WTC11 (cell line): ENCODE results near the gene APH1B. TPM values are rescaled to one million over a fixed set of nuclear protein-coding genes. Genes with fewer than 3 reads are reported as not detected.

Source experiments
- ATAC-seq: fragments of 200-7000 bp; cut with Tn5 transposase; 2 replicates; pipeline ENCODE4 v1.10.0; 2021; ENCODE audit warnings: mild to moderate bottlenecking, moderate library complexity
- CTCF ChIA-PET: fragments of 300-600 bp; sonication (Branson Sonifier 250); formaldehyde crosslinking; loops from one replicate; lab custom pipeline; 2021; ENCODE audit warnings: antibody characterized with exemption; lab: Charles Lee
- POLR2A ChIA-PET: fragments of 350-600 bp; sonication (Branson Sonifier 250); formaldehyde crosslinking; loops from one replicate; lab custom pipeline; 2021; ENCODE audit warnings: antibody characterized with exemption; lab: Charles Lee
- DNase-seq: peaks from one replicate; pipeline ENCODE4 v3.0.0; 2021; ENCODE audit warnings: low spot score
- H3K27ac Mint-ChIP-seq: 2 replicates; pipeline ENCODE4 v1.8.0; 2021; ENCODE audit warnings: mixed read lengths
- H3K27me3 Mint-ChIP-seq: 2 replicates; pipeline ENCODE4 v1.8.0; 2021; ENCODE audit warnings: low read depth, mild to moderate bottlenecking, moderate library complexity, mixed read lengths
- H3K36me3 Mint-ChIP-seq: 2 replicates; pipeline ENCODE4 v1.8.0; 2021; ENCODE audit warnings: mixed read lengths
- H3K4me1 Mint-ChIP-seq: 2 replicates; pipeline ENCODE4 v1.8.0; 2022; ENCODE audit warnings: mixed read lengths
- H3K4me3 Mint-ChIP-seq: 2 replicates; pipeline ENCODE4 v1.8.0; 2021; ENCODE audit warnings: mild to moderate bottlenecking, moderate library complexity, mixed read lengths
- H3K9me3 Mint-ChIP-seq: 2 replicates; pipeline ENCODE4 v1.8.0; 2021; ENCODE audit warnings: mixed read lengths
- EMX1 ChIP-seq: fragments of 250-450 bp; sonication (Bioruptor Pico); IDR thresholded peaks from 2 replicates; pipeline ENCODE4 v1.8.0; 2021; ENCODE audit warnings: mild to moderate bottlenecking
- ETV6 ChIP-seq: sonication (generic); formaldehyde crosslinking; IDR thresholded peaks from 2 replicates; pipeline ENCODE4 v1.8.1; 2022; ENCODE audit warnings: mild to moderate bottlenecking, missing genetic modification reagents
- FOXP1 ChIP-seq: sonication (generic); formaldehyde crosslinking; IDR thresholded peaks from 2 replicates; pipeline ENCODE4 v1.8.0; 2022; ENCODE audit warnings: missing genetic modification reagents, mild to moderate bottlenecking, moderate library complexity, borderline replicate concordance
- GRHL2 ChIP-seq: fragments of 250-450 bp; sonication (Bioruptor Pico); IDR thresholded peaks from 2 replicates; pipeline ENCODE4 v1.8.0; 2022; ENCODE audit warnings: mild to moderate bottlenecking, moderate library complexity; ENCODE audit not compliant: insufficient replicate concordance, severe bottlenecking
- MXD4 ChIP-seq: fragments of 250-450 bp; sonication (Bioruptor Pico); IDR thresholded peaks from 2 replicates; pipeline ENCODE4 v1.8.0; 2021; ENCODE audit warnings: mild to moderate bottlenecking, moderate library complexity, borderline replicate concordance
- NFE2L1 ChIP-seq: sonication (generic); formaldehyde crosslinking; IDR thresholded peaks from 2 replicates; pipeline ENCODE4 v1.8.1; 2023; ENCODE audit warnings: missing genetic modification reagents
- NR3C1 ChIP-seq: sonication (generic); formaldehyde crosslinking; conservative IDR thresholded peaks from 2 replicates; pipeline ENCODE4 v1.8.1; 2023; ENCODE audit warnings: low read depth, mild to moderate bottlenecking, missing genetic modification reagents
- RELA ChIP-seq: sonication (generic); formaldehyde crosslinking; IDR thresholded peaks from 2 replicates; pipeline ENCODE4 v1.8.1; 2022; ENCODE audit warnings: missing genetic modification reagents, mild to moderate bottlenecking, borderline replicate concordance
- RORB ChIP-seq: fragments of 250-450 bp; sonication (Bioruptor Pico); IDR thresholded peaks from 2 replicates; pipeline ENCODE4 v1.9.0; 2021; ENCODE audit warnings: mild to moderate bottlenecking
- ZBTB21 ChIP-seq: sonication (generic); formaldehyde crosslinking; IDR thresholded peaks from 2 replicates; pipeline ENCODE4 v1.8.1; 2023; ENCODE audit warnings: mild to moderate bottlenecking, missing genetic modification reagents, borderline replicate concordance
- ZNF396 ChIP-seq: fragments of 250-450 bp; sonication (Bioruptor Pico); IDR thresholded peaks from 2 replicates; pipeline ENCODE4 v1.8.0; 2021; ENCODE audit warnings: mild to moderate bottlenecking, moderate library complexity, borderline replicate concordance
- total RNA-seq: library from RNA; stranded (reverse); gene quantifications from 3 replicates; pipeline ENCODE4 v1.2.3, GENCODE V29; 2021
- TF ChIP-seq, protein P1 (sequence below): fragments of 250-450 bp; sonication (Bioruptor Pico); conservative IDR thresholded peaks from 2 replicates; pipeline ENCODE4 v1.9.0; 2021; ENCODE audit warnings: mild to moderate bottlenecking
- TF ChIP-seq, protein P2 (sequence below): sonication (generic); formaldehyde crosslinking; conservative IDR thresholded peaks from 2 replicates; pipeline ENCODE4 v1.8.1; 2023; ENCODE audit warnings: mild to moderate bottlenecking, low read depth, missing genetic modification reagents, moderate library complexity
- TF ChIP-seq, protein P3 (sequence below): sonication (generic); formaldehyde crosslinking; IDR thresholded peaks from 2 replicates; pipeline ENCODE4 v1.8.1; 2022; ENCODE audit warnings: missing genetic modification reagents, borderline replicate concordance
- TF ChIP-seq, protein P4 (sequence below): sonication (generic); formaldehyde crosslinking; IDR thresholded peaks from 2 replicates; pipeline ENCODE4 v1.8.0; 2022; ENCODE audit warnings: mild to moderate bottlenecking, missing genetic modification reagents
- TF ChIP-seq, protein P5 (sequence below): sonication (generic); formaldehyde crosslinking; IDR thresholded peaks from 2 replicates; pipeline ENCODE4 v1.8.0; 2022; ENCODE audit warnings: mild to moderate bottlenecking, missing genetic modification reagents
- TF ChIP-seq, protein P6 (sequence below): sonication (generic); formaldehyde crosslinking; IDR thresholded peaks from 2 replicates; pipeline ENCODE4 v1.8.1; 2022; ENCODE audit warnings: mild to moderate bottlenecking, missing genetic modification reagents, moderate library complexity, borderline replicate concordance
- TF ChIP-seq, protein P7 (sequence below): sonication (generic); formaldehyde crosslinking; conservative IDR thresholded peaks from 2 replicates; pipeline ENCODE4 v1.8.1; 2022; ENCODE audit warnings: mild to moderate bottlenecking, missing genetic modification reagents
- TF ChIP-seq, protein P8 (sequence below): sonication (generic); formaldehyde crosslinking; IDR thresholded peaks from 2 replicates; pipeline ENCODE4 v1.8.1; 2023; ENCODE audit warnings: mild to moderate bottlenecking, missing genetic modification reagents, moderate library complexity

Gene APH1B
- total RNA-seq, 1 experiment from 2014 or later, result 25.0 TPM

DNA sequence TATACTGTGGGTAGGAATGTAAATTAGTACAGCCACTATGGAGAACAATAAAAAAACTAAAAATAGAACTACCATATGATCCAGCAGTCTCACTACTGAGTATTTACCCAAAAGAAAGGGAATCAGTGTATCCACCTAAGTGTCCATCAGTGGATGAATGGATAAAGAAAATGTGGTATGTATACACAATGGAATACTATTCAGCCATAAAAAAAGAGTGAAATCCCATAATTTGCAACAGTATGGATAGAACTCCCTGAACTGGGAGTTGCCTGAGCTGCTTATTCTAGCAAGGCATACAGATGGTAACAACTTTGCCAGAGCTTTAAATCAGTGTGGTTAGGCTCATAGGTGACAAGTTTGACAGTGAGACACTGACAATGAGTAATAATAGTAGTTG, 16.1 kb upstream of the APH1B start (continued):
- TF ChIP-seq, protein P1, sequence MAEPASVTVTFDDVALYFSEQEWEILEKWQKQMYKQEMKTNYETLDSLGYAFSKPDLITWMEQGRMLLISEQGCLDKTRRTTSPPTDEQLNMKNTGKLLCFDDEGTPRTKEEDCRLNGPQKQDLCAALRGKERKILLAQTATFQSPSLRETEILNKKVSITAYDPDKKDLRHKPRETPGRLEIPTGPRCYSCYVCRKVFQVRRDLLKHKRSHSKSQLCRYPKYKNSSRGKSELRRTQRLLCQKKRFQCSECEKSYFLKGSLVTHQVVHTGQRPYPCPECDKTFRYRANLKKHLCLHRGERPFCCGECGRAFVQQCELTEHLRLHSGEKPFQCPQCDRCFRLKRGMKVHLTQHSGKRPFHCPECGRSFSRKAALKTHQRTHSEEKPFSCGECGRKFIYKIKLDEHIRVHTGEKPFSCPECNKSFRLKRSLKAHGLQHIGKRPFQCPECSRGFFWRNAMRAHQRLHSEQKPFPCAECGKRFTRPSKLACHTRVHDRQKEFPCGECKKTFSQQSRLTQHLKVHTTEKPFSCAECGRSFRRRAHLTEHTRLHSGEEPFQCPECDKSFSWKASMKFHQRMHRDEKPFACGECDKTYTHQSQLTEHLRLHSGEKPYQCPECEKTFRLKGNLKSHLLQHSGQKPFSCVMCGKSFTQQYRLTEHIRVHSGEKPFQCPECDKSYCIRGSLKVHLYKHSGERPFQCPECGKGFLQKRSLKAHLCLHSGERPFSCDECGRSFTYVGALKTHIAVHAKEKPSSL (CRISPR knock-in tag), result no peak
- TF ChIP-seq, protein P2, sequence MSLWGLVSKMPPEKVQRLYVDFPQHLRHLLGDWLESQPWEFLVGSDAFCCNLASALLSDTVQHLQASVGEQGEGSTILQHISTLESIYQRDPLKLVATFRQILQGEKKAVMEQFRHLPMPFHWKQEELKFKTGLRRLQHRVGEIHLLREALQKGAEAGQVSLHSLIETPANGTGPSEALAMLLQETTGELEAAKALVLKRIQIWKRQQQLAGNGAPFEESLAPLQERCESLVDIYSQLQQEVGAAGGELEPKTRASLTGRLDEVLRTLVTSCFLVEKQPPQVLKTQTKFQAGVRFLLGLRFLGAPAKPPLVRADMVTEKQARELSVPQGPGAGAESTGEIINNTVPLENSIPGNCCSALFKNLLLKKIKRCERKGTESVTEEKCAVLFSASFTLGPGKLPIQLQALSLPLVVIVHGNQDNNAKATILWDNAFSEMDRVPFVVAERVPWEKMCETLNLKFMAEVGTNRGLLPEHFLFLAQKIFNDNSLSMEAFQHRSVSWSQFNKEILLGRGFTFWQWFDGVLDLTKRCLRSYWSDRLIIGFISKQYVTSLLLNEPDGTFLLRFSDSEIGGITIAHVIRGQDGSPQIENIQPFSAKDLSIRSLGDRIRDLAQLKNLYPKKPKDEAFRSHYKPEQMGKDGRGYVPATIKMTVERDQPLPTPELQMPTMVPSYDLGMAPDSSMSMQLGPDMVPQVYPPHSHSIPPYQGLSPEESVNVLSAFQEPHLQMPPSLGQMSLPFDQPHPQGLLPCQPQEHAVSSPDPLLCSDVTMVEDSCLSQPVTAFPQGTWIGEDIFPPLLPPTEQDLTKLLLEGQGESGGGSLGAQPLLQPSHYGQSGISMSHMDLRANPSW (CRISPR knock-in tag), result no peak
- no peak for TF ChIP-seq ETV6 (CRISPR knock-in tag)
- TF ChIP-seq, protein P3, sequence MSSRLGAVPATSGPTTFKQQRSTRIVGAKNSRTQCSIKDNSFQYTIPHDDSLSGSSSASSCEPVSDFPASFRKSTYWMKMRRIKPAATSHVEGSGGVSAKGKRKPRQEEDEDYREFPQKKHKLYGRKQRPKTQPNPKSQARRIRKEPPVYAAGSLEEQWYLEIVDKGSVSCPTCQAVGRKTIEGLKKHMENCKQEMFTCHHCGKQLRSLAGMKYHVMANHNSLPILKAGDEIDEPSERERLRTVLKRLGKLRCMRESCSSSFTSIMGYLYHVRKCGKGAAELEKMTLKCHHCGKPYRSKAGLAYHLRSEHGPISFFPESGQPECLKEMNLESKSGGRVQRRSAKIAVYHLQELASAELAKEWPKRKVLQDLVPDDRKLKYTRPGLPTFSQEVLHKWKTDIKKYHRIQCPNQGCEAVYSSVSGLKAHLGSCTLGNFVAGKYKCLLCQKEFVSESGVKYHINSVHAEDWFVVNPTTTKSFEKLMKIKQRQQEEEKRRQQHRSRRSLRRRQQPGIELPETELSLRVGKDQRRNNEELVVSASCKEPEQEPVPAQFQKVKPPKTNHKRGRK, result no peak
- TF ChIP-seq, all 79 proteins: peak for 0

DNA sequence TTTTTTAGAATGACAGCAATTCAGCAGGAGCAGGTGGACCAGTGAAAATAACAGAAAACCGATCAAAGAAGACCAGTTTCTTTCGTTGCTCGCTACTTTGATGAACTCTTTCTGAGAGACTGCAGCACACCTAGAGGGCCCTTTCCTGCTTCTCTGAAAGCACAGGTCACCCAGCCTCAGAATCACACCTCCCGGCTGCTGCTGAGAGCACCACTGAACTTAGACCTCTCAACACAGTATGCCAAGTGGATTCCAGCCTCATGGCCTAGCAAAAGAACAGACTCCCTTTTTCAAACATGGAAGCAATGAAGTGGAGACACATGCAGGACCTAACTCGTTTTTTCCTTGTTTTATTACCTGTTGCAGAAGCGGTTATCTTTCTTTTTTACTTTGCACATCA, 13.9 kb upstream of the APH1B start:
- H3K4me1 Mint-ChIP-seq, result no peaks in the 10 kb centered on the region
- DNase-seq (no peak), ATAC-seq (no peak)
- POLR2A ChIA-PET, result no interaction called here
- H3K27me3 Mint-ChIP-seq, result no peaks in the 10 kb centered on the region
- no peak overlapping the region for H3K27ac Mint-ChIP-seq
- H3K36me3 Mint-ChIP-seq, result peaks cover 35% of the 10 kb centered on the region
- no peak overlapping the region for H3K4me3 Mint-ChIP-seq
- H3K9me3 Mint-ChIP-seq, result peaks cover 7% of the 10 kb centered on the region
- CTCF ChIA-PET, result no interaction called here
- TF ChIP-seq RELA (CRISPR knock-in tag) (no peak), MXD4 (CRISPR knock-in tag) (no peak), GRHL2 (CRISPR knock-in tag) (no peak), EMX1 (CRISPR knock-in tag) (no peak), NR3C1 (CRISPR knock-in tag) (no peak), NFE2L1 (CRISPR knock-in tag) (no peak), ZNF396 (CRISPR knock-in tag) (no peak), ZBTB21 (CRISPR knock-in tag) (no peak), RORB (no peak), FOXP1 (no peak)
- TF ChIP-seq, protein P1 (CRISPR knock-in tag), result no peak
- TF ChIP-seq, protein P4, sequence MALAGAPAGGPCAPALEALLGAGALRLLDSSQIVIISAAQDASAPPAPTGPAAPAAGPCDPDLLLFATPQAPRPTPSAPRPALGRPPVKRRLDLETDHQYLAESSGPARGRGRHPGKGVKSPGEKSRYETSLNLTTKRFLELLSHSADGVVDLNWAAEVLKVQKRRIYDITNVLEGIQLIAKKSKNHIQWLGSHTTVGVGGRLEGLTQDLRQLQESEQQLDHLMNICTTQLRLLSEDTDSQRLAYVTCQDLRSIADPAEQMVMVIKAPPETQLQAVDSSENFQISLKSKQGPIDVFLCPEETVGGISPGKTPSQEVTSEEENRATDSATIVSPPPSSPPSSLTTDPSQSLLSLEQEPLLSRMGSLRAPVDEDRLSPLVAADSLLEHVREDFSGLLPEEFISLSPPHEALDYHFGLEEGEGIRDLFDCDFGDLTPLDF (CRISPR knock-in tag), result no peak
- TF ChIP-seq, protein P5, sequence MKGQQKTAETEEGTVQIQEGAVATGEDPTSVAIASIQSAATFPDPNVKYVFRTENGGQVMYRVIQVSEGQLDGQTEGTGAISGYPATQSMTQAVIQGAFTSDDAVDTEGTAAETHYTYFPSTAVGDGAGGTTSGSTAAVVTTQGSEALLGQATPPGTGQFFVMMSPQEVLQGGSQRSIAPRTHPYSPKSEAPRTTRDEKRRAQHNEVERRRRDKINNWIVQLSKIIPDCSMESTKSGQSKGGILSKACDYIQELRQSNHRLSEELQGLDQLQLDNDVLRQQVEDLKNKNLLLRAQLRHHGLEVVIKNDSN, result no peak
- TF ChIP-seq, protein P6, sequence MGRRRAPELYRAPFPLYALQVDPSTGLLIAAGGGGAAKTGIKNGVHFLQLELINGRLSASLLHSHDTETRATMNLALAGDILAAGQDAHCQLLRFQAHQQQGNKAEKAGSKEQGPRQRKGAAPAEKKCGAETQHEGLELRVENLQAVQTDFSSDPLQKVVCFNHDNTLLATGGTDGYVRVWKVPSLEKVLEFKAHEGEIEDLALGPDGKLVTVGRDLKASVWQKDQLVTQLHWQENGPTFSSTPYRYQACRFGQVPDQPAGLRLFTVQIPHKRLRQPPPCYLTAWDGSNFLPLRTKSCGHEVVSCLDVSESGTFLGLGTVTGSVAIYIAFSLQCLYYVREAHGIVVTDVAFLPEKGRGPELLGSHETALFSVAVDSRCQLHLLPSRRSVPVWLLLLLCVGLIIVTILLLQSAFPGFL, result no peak
- TF ChIP-seq, protein P7, sequence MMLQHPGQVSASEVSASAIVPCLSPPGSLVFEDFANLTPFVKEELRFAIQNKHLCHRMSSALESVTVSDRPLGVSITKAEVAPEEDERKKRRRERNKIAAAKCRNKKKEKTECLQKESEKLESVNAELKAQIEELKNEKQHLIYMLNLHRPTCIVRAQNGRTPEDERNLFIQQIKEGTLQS (CRISPR knock-in tag), result no peak
- TF ChIP-seq, protein P8, sequence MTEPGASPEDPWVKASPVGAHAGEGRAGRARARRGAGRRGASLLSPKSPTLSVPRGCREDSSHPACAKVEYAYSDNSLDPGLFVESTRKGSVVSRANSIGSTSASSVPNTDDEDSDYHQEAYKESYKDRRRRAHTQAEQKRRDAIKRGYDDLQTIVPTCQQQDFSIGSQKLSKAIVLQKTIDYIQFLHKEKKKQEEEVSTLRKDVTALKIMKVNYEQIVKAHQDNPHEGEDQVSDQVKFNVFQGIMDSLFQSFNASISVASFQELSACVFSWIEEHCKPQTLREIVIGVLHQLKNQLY (CRISPR knock-in tag), result no peak
